ENCODE data around the gene GPR143.

DNA sequence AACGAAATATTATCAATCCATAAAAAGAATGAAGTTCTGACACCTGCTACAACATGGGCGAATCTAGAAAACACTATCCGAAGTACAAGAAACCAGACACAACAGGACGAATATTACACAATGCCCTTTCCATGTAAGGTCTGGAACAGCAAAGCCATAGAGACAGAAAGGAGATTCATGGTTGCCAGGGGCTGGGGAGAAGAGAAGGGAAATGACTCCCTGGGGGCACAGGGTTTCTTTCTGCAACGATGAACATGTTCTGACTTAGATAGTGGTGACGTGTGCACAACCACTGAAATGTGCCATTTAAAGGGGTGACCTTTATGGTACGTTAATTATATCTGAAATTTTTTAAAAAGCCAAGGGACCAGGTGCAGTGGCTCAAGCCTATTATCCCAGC, 28.3 kb downstream of the GPR143 start:
- TF ChIP-seq POLR2A (IDR thresholded peaks at IDR 0.05; ENCODE audit: low read depth, low read length) (no peak), TAF1 (IDR thresholded peaks at IDR 0.05; ENCODE audit: low read depth, low read length) (no peak), POLR2AphosphoS5 (IDR thresholded peaks at IDR 0.05; ENCODE audit: low read depth, low read length) (no peak)
